T-helper 9 cell (primary cell): Measurements from ENCODE around the gene TTC36.
"Not testable (repeated sequence)": the region's sequence is repeated elsewhere in the genome, so short reads cannot be mapped to it uniquely, and the experiment has no call there.

Source experiments
- DNase-seq: peaks from one replicate; pipeline ENCODE4 v3.0.0-alpha.2; 2020
- total RNA-seq, 2 donors: gene quantifications; one replicate each; lab custom pipeline; 2026; lab: John Stamatoyannopoulos, UW

Gene TTC36, protein sequence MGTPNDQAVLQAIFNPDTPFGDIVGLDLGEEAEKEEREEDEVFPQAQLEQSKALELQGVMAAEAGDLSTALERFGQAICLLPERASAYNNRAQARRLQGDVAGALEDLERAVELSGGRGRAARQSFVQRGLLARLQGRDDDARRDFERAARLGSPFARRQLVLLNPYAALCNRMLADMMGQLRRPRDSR
- 0.72 to 1.7 reads per million in 2 donors for total RNA-seq

DNA sequence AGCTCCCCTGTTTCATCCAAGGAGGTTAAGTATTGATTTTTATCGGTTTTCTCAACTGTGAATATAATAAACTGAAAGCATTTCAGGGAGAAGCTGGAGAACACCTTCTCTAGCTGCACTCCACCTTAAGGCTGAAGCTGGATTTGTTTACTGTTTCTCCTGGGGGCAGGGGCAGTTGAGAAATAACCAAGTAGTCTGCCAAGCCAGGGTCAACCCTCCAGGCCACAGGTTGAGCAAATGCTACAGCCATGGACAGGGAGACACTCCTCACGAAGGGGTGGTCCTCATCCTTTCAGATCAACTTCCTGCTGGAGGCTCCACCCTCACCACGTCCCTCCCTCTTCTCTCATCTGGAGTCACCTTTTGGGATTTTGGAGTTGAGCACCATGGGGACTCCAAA lies at the start of gene TTC36:
TSS of gene TTC36 (plus strand) at position 366 of the 400 bp plus-strand sequence. CDS start at position 387, 21 bp downstream.
- DNase-seq = no peak

DNA sequence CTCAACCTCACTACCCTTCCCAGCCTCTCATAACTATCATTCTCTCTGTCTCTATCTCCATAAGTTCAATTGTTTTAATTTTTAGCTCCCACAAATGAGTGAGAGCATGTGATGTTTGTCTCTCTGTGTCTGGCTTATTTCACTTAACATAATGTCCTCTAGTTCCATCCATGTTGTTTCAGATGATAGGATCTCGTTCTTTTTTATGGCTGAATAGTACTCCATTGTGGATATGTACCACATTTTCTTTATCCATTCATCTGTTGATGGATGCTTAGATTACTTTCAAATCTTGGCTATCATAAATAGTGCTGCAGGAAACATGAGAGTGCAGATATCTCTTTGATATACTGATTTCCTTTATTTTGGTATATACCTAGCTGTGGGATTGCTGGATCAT lies 46.0 kb upstream of the TTC36 start:
- DNase-seq = not testable (repeated sequence)

GRCh38 chr11:118484405-118484804 lies 42.9 kb upstream of the TTC36 start:
- DNase-seq = no peak

DNA sequence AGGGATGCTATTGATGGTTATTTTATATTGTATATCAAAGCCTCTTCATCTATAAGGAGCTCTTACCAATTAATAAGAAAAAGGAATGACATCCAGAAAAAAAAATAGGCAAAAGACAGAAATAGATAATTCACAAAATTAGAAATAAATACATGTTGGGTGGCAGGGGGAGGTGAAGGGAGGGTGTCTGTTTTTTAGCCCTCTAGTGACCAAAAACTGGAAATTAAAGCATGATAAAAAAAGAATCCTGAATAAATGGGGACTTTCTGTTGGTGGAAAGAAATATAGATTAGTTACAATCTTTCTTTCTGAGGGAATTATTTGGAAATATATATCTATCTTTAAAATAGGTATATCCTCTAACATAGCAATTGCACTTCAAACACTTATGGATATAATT lies 42.0 kb upstream of the TTC36 start:
- DNase-seq = no peak

GRCh38 chr11:118488480-118489109 lies 38.7 kb upstream of the TTC36 start:
- peak; percentile 79 for DNase-seq

- no peak for DNase-seq
These were observed 36.2 kb upstream of the TTC36 start for GRCh38 chr11:118491041-118491440.

- DNase-seq = no peak
These were observed 29.4 kb upstream of the TTC36 start for GRCh38 chr11:118497831-118498230.

GRCh38 chr11:118503216-118503615 lies 24.1 kb upstream of the TTC36 start:
- no peak for DNase-seq

DNA sequence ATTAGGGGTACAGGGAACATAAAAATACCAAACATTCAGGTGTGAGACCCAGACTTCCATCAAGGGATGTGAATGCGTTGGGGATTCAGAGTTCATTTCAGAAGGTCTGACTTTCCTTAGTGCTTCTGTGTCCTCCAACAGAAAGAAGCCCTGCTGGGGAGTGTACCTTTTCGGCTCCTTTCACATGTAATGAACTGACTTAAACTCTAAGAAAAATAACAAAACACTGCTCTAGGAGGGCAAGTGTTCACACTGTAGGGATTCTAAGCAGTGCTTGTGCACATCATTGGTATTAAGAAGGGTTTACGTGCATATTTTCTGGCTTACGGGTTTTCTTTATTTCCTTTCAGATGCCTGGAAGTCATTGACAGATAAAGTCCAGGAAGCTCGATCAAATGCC lies 15.7 kb upstream of the TTC36 start:
- no peak for DNase-seq

DNA sequence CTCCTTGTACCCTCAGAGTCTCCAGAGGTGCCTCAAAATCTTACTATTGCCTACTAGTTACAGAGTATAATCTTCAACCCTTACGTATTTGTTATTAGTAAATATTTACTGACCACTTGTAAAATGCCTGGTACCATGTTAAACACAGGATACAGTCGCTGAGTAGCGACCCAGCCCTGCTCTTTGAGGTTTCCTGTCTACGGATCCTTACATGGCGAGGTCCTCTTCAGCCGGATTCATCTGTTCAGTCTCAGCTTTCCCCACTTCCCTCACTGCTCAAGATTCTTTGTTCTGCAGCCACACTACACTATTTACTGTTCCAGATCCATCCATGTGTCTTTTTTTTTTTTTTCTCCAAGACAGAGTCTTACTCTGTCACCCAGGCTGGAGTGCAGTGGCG lies 13.2 kb upstream of the TTC36 start:
- DNase-seq = no peak

DNA sequence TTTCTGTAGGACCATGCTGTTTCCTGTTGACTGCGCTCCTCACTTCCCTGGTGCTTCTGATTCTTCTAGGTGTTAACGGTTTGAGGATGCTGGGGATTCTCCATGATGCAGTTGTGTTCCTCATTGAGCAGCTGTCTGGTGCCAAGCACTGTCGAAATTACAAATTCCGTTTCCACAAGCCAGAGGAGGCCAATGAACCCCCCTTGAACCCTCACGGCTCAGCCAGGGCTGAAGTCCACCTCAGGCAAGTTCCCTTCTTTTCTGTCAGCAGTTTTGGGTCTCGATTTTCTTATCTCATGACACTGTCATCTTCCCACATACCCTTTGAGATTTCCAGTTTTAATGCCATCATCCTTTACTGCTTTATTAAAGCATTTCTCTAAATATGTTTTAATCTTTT lies 7.7 kb upstream of the TTC36 start:
- DNase-seq = no peak

- DNase-seq = no peak
These were observed 5.4 kb upstream of the TTC36 start for GRCh38 chr11:118521892-118522311.

DNA sequence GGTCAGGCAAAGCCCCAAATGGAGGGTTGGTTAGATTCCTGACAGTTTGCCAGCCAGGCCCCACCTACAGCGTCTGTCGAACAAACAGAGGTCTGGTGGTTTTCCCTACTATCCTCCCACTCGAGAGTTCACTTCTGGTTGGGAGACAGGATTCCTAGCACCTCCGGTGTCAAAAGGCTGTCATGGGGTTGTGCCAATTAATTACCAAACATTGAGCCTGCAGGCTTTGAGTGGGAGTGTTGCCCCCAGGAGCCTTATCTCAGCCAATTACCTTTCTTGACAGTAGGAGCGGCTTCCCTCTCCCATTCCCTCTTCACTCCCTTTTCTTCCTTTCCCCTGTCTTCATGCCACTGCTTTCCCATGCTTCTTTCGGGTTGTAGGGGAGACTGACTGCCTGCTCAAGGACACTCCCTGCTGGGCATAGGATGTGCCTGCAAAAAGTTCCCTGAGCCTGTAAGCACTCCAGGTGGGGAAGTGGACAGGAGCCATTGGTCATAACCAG lies 4.7 kb upstream of the TTC36 start:
- DNase-seq = no peak

DNA sequence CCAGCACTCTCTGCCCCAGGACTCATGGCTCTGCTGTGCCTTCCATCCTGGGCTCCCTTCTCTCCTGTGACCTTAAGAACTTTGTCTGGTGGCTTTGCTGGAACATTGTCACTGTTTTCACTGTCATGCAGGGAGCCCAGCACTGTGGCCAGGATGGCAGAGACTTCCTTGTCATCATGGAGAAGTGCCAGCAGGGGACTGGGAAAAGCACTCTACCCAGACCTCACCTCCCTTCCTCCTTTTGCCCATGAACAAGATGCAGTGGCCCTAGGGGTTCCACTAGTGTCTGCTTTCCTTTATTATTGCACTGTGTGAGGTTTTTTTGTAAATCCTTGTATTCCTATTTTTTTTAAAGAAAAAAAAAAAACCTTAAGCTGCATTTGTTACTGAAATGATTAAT lies 2.9 kb upstream of the TTC36 start:
- DNase-seq = no peak

GRCh38 chr11:118524757-118525470 lies 2.4 kb upstream of the TTC36 start:
- no peak for DNase-seq

GRCh38 chr11:118526688-118527087 lies 586 bp upstream of the TTC36 start:
- DNase-seq = no peak

DNA sequence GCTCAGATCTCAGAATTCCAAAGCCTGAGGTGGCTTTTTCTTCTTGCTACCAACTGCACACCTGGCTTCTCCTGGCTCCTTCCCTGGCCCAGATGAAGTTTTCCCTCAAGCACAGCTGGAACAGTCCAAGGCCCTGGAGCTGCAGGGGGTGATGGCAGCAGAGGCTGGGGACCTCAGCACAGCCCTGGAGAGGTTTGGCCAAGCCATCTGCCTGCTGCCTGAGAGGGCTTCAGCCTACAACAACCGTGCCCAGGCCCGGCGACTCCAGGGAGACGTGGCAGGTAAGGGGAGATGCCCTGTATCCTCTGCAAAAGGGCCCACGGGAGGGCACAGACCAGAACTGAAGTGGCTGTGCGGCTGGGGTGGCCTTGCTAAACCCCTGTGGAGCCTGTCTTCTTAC lies 1.2 kb downstream of the TTC36 start:
- no peak for DNase-seq

- no peak for DNase-seq
These were observed 2.4 kb downstream of the TTC36 start for GRCh38 chr11:118529584-118530175.

DNA sequence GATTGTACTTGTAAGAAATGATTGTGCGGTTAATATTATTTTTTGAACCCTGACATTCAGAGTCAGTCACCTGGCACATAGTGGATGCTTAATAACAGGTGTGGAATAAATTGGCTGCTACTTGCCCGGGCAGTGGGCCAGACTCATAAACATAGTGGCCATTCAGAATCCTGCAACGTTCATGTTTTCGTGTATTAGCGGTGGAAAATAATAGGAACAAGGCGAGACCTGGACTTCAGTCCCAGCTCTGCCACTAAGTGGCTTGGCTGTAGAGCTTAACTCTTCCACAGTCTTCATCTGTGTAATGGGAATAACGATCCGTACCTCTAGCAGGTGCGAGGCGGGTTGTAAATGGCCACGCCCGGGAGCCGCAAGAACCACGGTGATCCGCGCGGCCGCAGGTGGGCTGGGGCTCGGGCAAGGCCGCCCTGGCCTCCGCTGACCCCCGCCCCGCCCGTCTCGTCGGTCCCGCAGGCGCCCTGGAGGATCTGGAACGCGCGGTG lies 3.0 kb downstream of the TTC36 start:
- no peak for DNase-seq

- peak; percentile 57 for DNase-seq
These were observed 3.7 kb downstream of the TTC36 start, which contains the start of gene TMEM25 for GRCh38 chr11:118530683-118531596. Gene TMEM25 (plus strand): TSS chr11:118531192. CDS start chr11:118531802, 610 bp downstream.

DNA sequence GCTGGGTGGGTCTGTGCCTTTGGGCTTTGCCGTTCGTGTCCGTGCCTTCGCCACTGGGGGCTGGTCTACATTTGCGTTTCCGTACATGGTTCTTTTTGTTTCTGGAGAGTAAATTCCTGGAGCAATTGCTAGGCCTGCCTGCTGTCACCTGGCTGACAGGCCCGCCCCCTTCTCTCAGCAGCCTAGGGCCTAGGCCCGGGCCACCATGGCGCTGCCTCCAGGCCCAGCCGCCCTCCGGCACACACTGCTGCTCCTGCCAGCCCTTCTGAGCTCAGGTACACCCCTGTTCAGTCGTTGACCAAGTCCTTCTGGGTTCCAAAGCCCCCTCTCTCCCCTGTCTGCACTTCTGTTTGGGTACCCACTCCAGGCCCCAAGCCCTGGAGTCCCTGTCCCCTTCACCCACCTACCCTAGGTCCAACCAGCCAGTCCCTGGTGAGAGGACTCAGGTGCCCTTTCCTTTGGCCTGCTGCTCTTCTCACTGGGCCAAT lies 4.4 kb downstream of the TTC36 start:
- no peak for DNase-seq

GRCh38 chr11:118532091-118532490 lies 4.8 kb downstream of the TTC36 start:
- no peak for DNase-seq
